OCI-LY7 (cell line): ENCODE data around the gene TSPYL2. TPM values are rescaled to one million over a fixed set of nuclear protein-coding genes. Genes with fewer than 3 reads are reported as not detected.

Source experiments
- BruUV-seq: library from RNA; stranded (reverse); fragments of 400-500 nt; replicated peaks from 2 replicates; lab custom pipeline; 2021; lab: Mats Ljungman, UMichigan
- CTCF ChIA-PET: fragments of 300-600 bp; sonication (Branson Sonifier 250); formaldehyde crosslinking; loops from one replicate; lab custom pipeline; 2022; ENCODE audit warnings: antibody characterized with exemption; ENCODE audit not compliant: unreplicated experiment; lab: Charles Lee
- POLR2A ChIA-PET: fragments of 300-600 bp; sonication (Branson Sonifier 250); formaldehyde crosslinking; loops from one replicate; lab custom pipeline; 2022; ENCODE audit warnings: antibody characterized with exemption; lab: Charles Lee
- DNase-seq: peaks from one replicate; pipeline ENCODE4 v3.0.0-alpha.2; 2015; ENCODE audit warnings: low spot score
- H2AFZ ChIP-seq: fragments of 200-600 bp; sonication (generic), shearing (Covaris generic); 2 replicates; pipeline ENCODE4 v1.6.1; 2014; ENCODE audit warnings: mild to moderate bottlenecking, antibody characterized with exemption, low read length, moderate library complexity
- H3K27ac ChIP-seq: fragments of 200-600 bp; sonication (generic); 2 replicates; pipeline ENCODE4 v1.5.1; 2014; ENCODE audit warnings: mixed run types, low read depth, mild to moderate bottlenecking, moderate library complexity, low read length, inconsistent platforms; ENCODE audit not compliant: poor library complexity, severe bottlenecking
- H3K36me3 ChIP-seq: fragments of 200-600 bp; sonication (generic); 2 replicates; pipeline ENCODE4 v1.6.1; 2014; ENCODE audit warnings: mild to moderate bottlenecking, antibody characterized with exemption, low read length, moderate library complexity, mixed read lengths; ENCODE audit not compliant: insufficient read depth
- H3K4me1 ChIP-seq: fragments of 200-600 bp; sonication (generic); 2 replicates; pipeline ENCODE4 v1.5.1; 2014; ENCODE audit warnings: mild to moderate bottlenecking, low read length; ENCODE audit not compliant: insufficient read depth, poor library complexity, severe bottlenecking
- H3K4me2 ChIP-seq: fragments of 200-600 bp; sonication (generic); 2 replicates; pipeline ENCODE4 v1.6.1; 2014; ENCODE audit warnings: mild to moderate bottlenecking, low read length
- H3K4me3 ChIP-seq: fragments of 200-600 bp; sonication (generic); 2 replicates; pipeline ENCODE4 v1.5.1; 2014; ENCODE audit warnings: mild to moderate bottlenecking, low read depth, low read length; ENCODE audit not compliant: poor library complexity, severe bottlenecking
- H3K79me2 ChIP-seq: fragments of 200-600 bp; sonication (generic); 2 replicates; pipeline ENCODE4 v1.6.1; 2016; ENCODE audit warnings: low read depth, mild to moderate bottlenecking, low read length, moderate library complexity, mixed read lengths; ENCODE audit not compliant: insufficient read depth
- H3K9me2 ChIP-seq: fragments of 200-600 bp; sonication (generic); 2 replicates; pipeline ENCODE4 v1.6.1; 2016; ENCODE audit warnings: mild to moderate bottlenecking, low read length, mixed read lengths; ENCODE audit not compliant: insufficient read depth
- H3K9me3 ChIP-seq: fragments of 200-600 bp; sonication (generic); 2 replicates; pipeline ENCODE4 v1.6.1; 2014; ENCODE audit warnings: mild to moderate bottlenecking, mixed run types, low read length, mixed read lengths
- H4K20me1 ChIP-seq: fragments of 200-600 bp; sonication (generic); 2 replicates; pipeline ENCODE4 v1.6.1; 2014; ENCODE audit warnings: mild to moderate bottlenecking, antibody characterized with exemption, low read length, moderate library complexity, mixed read lengths; ENCODE audit not compliant: insufficient read depth
- EZH2phosphoT487 ChIP-seq: fragments of 200-600 bp; sonication (generic); IDR thresholded peaks from 2 replicates; pipeline ENCODE4 v1.6.1; 2018; ENCODE audit warnings: low read depth, borderline replicate concordance, mild to moderate bottlenecking, mixed run types, antibody characterized with exemption, low read length, moderate library complexity, mixed read lengths
- intact Hi-C: fragments of 100-400 bp; cut with micrococcal nuclease; formaldehyde crosslinking; loops from one replicate; pipeline ENCODE4 v1.10.0; 2022; ENCODE audit not compliant: unreplicated experiment
- total RNA-seq, 2 experiments: library from RNA; depleted of rRNA in 1 of 2; stranded (reverse); fragments of >200 nt in 1 of 2; shearing (Covaris generic) in 1 of 2; gene quantifications; 2 replicates each; pipeline ENCODE4 v1.2.3, GENCODE V29; 2014 to 2022
- TF ChIP-seq, protein P1 (sequence below): fragments of 200-600 bp; sonication (generic); conservative IDR thresholded peaks from 2 replicates; pipeline ENCODE4 v1.5.1; 2014; ENCODE audit warnings: mild to moderate bottlenecking, antibody characterized with exemption, low read length, moderate library complexity, mixed read lengths

TSPYL2 gene
- total RNA-seq, 2 experiments from 2014 or later: 21.7 to 22.0 TPM

DNA sequence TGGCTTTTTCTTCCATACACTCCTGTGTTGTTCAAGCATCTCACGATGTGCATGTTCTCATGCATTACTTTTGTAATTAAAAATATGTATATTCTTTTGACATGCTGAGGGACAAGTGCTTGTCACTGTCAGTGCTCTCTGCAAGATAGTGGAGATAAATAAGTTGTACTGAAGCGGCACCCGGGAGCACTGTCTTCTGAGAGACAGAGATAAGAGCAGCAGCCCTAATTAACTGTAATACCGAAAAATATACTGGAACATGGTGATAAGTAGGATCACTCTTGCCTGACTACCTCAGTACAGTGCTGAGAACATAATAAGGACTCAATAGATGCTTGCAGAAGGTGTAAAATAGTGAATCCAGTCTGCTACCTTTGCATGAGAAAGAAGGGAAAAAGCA, 42.9 kb upstream of the TSPYL2 start:
- Histone ChIP-seq H3K9me3 (no peaks in the 10 kb centered on the region), H4K20me1 (no peaks in the 10 kb centered on the region), H3K4me3 (no peak overlapping the region), H2AFZ (no peak overlapping the region), H3K79me2 (no peaks in the 10 kb centered on the region), H3K9me2 (no peaks in the 10 kb centered on the region), H3K27ac (no peak overlapping the region), H3K36me3 (no peaks in the 10 kb centered on the region), H3K4me2 (no peak overlapping the region), H3K4me1 (no peaks in the 10 kb centered on the region)
- intact Hi-C loops: no loop called here
- CTCF ChIA-PET: no interaction called here
- DNase-seq: no peak
- POLR2A ChIA-PET: no interaction called here
- no TSS peak for BruUV-seq
- no peak for TF ChIP-seq EZH2phosphoT487
- TF ChIP-seq, protein P1, sequence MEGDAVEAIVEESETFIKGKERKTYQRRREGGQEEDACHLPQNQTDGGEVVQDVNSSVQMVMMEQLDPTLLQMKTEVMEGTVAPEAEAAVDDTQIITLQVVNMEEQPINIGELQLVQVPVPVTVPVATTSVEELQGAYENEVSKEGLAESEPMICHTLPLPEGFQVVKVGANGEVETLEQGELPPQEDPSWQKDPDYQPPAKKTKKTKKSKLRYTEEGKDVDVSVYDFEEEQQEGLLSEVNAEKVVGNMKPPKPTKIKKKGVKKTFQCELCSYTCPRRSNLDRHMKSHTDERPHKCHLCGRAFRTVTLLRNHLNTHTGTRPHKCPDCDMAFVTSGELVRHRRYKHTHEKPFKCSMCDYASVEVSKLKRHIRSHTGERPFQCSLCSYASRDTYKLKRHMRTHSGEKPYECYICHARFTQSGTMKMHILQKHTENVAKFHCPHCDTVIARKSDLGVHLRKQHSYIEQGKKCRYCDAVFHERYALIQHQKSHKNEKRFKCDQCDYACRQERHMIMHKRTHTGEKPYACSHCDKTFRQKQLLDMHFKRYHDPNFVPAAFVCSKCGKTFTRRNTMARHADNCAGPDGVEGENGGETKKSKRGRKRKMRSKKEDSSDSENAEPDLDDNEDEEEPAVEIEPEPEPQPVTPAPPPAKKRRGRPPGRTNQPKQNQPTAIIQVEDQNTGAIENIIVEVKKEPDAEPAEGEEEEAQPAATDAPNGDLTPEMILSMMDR: no peak

DNA sequence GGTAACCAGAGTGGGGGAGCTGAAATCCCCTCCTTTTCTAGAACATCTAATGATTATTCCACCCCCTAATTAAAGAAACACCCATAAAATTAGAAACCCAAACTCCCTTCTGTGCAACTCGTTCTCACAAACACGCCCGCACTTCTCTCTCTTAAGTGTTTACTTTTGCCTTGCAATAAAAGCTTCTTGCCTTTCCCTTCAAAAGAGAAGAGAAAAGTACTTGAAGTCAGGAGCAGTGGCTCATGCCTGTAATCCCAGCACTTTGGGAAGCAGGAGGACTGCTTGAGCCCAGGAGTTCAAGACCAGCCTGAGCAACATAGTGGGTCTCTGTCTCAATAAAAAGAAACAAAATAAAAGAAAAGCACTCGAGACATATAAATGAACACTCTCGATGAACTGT, 37.2 kb upstream of the TSPYL2 start:
- H3K4me1 ChIP-seq: peaks cover 14% of the 10 kb centered on the region
- no peak overlapping the region for H3K27ac ChIP-seq
- POLR2A ChIA-PET: no interaction called here
- no peak for DNase-seq
- intact Hi-C loops: loop anchor here (5.0 kb wide), 1 partner anchor 48 kb away; no protein-coding TSS in a partner anchor
- H3K9me2 ChIP-seq: no peaks in the 10 kb centered on the region
- H4K20me1 ChIP-seq: no peaks in the 10 kb centered on the region
- CTCF ChIA-PET: no interaction called here
- H3K79me2 ChIP-seq: no peaks in the 10 kb centered on the region
- TF ChIP-seq, protein P1: no peak
- TF ChIP-seq EZH2phosphoT487: no peak
- no peaks in the 10 kb centered on the region for H3K9me3 ChIP-seq
- no TSS peak for BruUV-seq
- no peaks in the 10 kb centered on the region for H3K36me3 ChIP-seq
- no peak overlapping the region for H3K4me2 ChIP-seq
- H3K4me3 ChIP-seq: no peak overlapping the region
- no peak overlapping the region for H2AFZ ChIP-seq

DNA sequence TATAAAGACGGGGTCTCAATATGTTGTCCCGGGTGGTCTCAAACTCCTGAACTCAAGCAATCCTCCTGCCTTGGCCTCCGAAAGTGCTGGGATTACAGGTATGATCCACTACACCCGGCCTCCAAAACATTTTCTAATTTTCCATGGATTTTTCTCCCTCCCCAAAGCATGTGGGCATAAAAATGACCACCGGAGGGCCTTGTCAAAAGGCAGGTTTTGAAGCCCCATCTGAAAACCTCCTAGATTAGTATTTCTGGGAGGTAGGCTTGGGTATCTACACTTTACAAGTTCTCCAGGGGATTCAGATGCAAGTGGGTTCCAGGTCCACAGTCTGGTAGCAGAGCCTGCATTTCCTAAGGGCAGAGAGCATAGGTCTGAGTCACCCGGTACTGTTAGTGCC, 34.9 kb upstream of the TSPYL2 start:
- Histone ChIP-seq H3K79me2 (no peaks in the 10 kb centered on the region), H3K4me3 (no peak overlapping the region), H3K4me2 (peak overlapping the region; percentile 83; the same call in 1 of the 2 replicates), H3K27ac (no peak overlapping the region), H4K20me1 (no peaks in the 10 kb centered on the region), H3K4me1 (peaks cover 19% of the 10 kb centered on the region), H3K9me3 (no peaks in the 10 kb centered on the region), H3K36me3 (no peaks in the 10 kb centered on the region), H3K9me2 (no peaks in the 10 kb centered on the region), H2AFZ (no peak overlapping the region)
- peak; percentile 9 for DNase-seq
- BruUV-seq: no TSS peak
- TF ChIP-seq, protein P1: peak; percentile 52
- TF ChIP-seq EZH2phosphoT487: no peak
- ChIA-PET CTCF (no interaction called here), POLR2A (no interaction called here)
- intact Hi-C loops: loop anchor here (5.0 kb wide), 1 partner anchor 50 kb away; no protein-coding TSS in a partner anchor
